KMS-11 (cell line): ENCODE measurements around the gene KIRREL2.

Source experiments
- H2AFZ ChIP-seq: fragments of 200-600 bp; sonication (generic); 2 replicates; pipeline ENCODE4 v1.6.1; 2016; ENCODE audit warnings: antibody characterized with exemption, mixed run types, low read depth
- H3K27ac ChIP-seq: fragments of 200-600 bp; sonication (generic); 2 replicates; pipeline ENCODE4 v1.6.1; 2016; ENCODE audit warnings: mild to moderate bottlenecking, mixed run types
- H3K27me3 ChIP-seq: fragments of 200-600 bp; sonication (generic); 2 replicates; pipeline ENCODE4 v1.6.1; 2017; ENCODE audit warnings: mild to moderate bottlenecking, low read depth, mixed run types, moderate library complexity; ENCODE audit not compliant: insufficient read depth
- H3K36me3 ChIP-seq: fragments of 200-600 bp; sonication (generic); 2 replicates; pipeline ENCODE4 v1.6.1; 2017; ENCODE audit warnings: mild to moderate bottlenecking, mixed run types; ENCODE audit not compliant: insufficient read depth
- H3K4me1 ChIP-seq: fragments of 200-600 bp; sonication (generic); 2 replicates; pipeline ENCODE4 v1.6.1; 2016; ENCODE audit warnings: mild to moderate bottlenecking, low read depth, mixed run types; ENCODE audit not compliant: poor library complexity, severe bottlenecking
- H3K4me2 ChIP-seq: fragments of 200-600 bp; sonication (generic); 2 replicates; pipeline ENCODE4 v1.7.0; 2016; ENCODE audit warnings: mild to moderate bottlenecking, mixed run types
- H3K4me3 ChIP-seq: fragments of 200-600 bp; sonication (generic); IDR thresholded peaks from 2 replicates; pipeline ENCODE4 v1.6.1; 2017; ENCODE audit warnings: low read depth, low read length, mixed read lengths; ENCODE audit not compliant: insufficient read depth
- H3K79me2 ChIP-seq: fragments of 200-600 bp; sonication (generic); 2 replicates; pipeline ENCODE4 v1.6.1; 2016; ENCODE audit warnings: low read depth, mixed run types; ENCODE audit not compliant: insufficient read depth
- H3K9ac ChIP-seq: fragments of 200-600 bp; sonication (generic); 2 replicates; pipeline ENCODE4 v1.6.1; 2016; ENCODE audit warnings: mild to moderate bottlenecking, mixed run types
- H4K20me1 ChIP-seq: fragments of 200-600 bp; sonication (generic); 2 replicates; pipeline ENCODE4 v1.6.1; 2016; ENCODE audit warnings: mild to moderate bottlenecking, mixed run types; ENCODE audit not compliant: insufficient read depth
- TF ChIP-seq, protein P1 (sequence below): fragments of 200-600 bp; sonication (generic); conservative IDR thresholded peaks from 2 replicates; pipeline ENCODE4 v1.6.1; 2017; ENCODE audit warnings: low read depth, mild to moderate bottlenecking, antibody characterized with exemption, low read length, moderate library complexity, mixed read lengths

KIRREL2 gene

DNA sequence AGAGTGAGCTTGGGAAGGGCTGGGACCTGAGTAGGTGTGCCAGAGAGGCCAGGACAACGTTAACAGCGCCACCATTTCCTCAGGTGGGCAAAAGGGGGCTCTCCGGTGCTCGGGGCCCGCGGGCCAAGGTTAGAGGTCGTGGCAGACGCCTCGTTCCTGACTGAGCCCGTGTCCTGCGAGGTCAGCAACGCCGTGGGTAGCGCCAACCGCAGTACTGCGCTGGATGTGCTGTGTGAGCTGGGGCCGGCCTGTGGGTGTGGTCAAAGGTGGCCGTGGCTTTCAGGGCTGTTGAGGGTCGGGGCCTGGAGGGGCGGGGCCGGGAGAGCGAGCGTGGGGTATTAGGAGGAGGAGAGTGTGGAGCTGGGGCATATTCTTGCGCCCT, 3.7 kb downstream of the KIRREL2 start:
- Histone ChIP-seq H3K79me2 (no peaks in the 10 kb centered on the region), H2AFZ (no peak overlapping the region), H3K4me2 (no peak overlapping the region), H3K27me3 (peaks cover 89% of the 10 kb centered on the region), H3K4me1 (no peaks in the 10 kb centered on the region), H3K27ac (no peak overlapping the region), H3K9ac (no peak overlapping the region), H3K36me3 (no peaks in the 10 kb centered on the region), H4K20me1 (no peaks in the 10 kb centered on the region), H3K4me3 (no peak overlapping the region)
- TF ChIP-seq, protein P1, sequence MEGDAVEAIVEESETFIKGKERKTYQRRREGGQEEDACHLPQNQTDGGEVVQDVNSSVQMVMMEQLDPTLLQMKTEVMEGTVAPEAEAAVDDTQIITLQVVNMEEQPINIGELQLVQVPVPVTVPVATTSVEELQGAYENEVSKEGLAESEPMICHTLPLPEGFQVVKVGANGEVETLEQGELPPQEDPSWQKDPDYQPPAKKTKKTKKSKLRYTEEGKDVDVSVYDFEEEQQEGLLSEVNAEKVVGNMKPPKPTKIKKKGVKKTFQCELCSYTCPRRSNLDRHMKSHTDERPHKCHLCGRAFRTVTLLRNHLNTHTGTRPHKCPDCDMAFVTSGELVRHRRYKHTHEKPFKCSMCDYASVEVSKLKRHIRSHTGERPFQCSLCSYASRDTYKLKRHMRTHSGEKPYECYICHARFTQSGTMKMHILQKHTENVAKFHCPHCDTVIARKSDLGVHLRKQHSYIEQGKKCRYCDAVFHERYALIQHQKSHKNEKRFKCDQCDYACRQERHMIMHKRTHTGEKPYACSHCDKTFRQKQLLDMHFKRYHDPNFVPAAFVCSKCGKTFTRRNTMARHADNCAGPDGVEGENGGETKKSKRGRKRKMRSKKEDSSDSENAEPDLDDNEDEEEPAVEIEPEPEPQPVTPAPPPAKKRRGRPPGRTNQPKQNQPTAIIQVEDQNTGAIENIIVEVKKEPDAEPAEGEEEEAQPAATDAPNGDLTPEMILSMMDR: no peak

DNA sequence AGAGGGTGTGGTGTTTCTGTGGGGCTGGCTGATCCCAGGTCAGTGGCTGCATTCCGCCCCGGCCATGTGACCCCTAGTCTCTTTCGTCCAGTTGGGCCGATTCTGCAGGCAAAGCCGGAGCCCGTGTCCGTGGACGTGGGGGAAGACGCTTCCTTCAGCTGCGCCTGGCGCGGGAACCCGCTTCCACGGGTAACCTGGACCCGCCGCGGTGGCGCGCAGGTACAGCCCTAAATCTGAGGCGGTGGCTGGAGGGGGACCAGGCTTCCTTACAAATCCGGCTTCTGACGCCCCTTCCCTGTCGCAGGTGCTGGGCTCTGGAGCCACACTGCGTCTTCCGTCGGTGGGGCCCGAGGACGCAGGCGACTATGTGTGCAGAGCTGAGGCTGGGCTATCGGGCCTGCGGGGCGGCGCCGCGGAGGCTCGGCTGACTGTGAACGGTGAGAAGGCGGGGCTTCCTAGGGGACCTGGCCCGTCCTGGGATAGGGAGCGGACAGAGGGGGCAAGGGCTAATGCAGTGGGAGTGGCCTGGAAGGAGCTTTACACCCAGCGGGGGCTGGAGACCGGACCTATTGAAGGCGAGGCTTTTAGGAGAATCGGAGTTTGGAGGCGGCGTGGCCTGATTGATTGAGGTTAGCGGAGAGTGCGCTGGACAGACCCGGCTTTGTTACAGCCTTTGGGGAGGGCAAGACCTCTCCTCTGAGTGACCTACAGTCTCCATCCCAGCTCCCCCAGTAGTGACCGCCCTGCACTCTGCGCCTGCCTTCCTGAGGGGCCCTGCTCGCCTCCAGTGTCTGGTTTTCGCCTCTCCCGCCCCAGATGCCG, 4.3 kb downstream of the KIRREL2 start:
- no peak overlapping the region for H3K27ac ChIP-seq
- H3K4me1 ChIP-seq: no peaks in the 10 kb centered on the region
- no peaks in the 10 kb centered on the region for H3K36me3 ChIP-seq
- H3K79me2 ChIP-seq: no peaks in the 10 kb centered on the region
- TF ChIP-seq, protein P1: no peak
- H3K9ac ChIP-seq: no peak overlapping the region
- H4K20me1 ChIP-seq: no peaks in the 10 kb centered on the region
- no peak overlapping the region for H2AFZ ChIP-seq
- peaks cover 90% of the 10 kb centered on the region for H3K27me3 ChIP-seq
- no peak overlapping the region for H3K4me2 ChIP-seq
- no peak overlapping the region for H3K4me3 ChIP-seq

DNA sequence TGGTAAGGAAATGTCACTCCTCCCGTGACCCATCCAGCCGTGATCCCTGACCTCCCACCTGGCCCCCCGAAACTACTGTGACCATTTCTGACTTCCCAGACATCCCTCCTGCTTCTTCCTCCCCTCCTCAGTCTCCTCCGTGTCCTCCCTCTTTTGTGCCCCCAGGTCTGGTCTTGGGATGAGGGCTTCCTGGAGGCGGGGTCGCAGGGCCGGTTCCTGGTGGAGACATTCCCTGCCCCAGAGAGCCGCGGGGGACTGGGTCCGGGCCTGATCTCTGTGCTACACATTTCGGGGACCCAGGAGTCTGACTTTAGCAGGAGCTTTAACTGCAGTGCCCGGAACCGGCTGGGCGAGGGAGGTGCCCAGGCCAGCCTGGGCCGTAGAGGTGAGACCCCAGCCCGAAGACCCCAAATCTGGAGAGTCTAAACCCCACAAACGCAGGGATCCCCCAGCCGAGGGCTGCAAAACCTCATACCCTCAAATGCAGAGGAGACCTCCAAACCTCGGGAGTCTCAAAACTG, 5.0 kb downstream of the KIRREL2 start:
- Histone ChIP-seq H4K20me1 (no peaks in the 10 kb centered on the region), H3K27me3 (peaks cover 90% of the 10 kb centered on the region), H3K36me3 (no peaks in the 10 kb centered on the region), H3K4me3 (no peak overlapping the region), H3K4me1 (no peaks in the 10 kb centered on the region), H3K9ac (no peak overlapping the region), H3K27ac (no peak overlapping the region), H3K79me2 (no peaks in the 10 kb centered on the region), H2AFZ (no peak overlapping the region), H3K4me2 (no peak overlapping the region)
- TF ChIP-seq, protein P1: no peak

DNA sequence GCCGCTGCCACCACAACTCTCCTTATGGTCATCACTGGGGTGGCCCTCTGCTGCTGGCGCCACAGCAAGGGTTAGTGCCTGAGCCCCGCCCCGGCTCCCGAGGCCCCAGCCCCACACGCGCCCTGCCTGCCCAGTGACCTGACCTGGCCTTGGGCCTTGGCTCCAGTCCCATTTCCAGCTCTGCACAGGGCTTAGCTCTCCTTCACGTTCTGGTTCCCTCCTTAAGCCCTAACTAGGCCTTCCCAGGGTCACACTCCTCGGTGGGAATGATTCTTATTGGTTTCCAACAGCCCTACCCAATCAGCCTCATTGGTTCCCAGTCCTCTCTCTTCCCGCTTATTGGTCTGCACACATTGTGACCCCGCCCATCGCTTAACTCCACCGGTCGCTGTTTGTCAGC, 5.8 kb downstream of the KIRREL2 start:
- Histone ChIP-seq H3K4me3 (no peak overlapping the region), H3K27me3 (peaks cover 88% of the 10 kb centered on the region), H2AFZ (no peak overlapping the region), H3K27ac (no peak overlapping the region), H3K4me2 (no peak overlapping the region), H4K20me1 (no peaks in the 10 kb centered on the region), H3K79me2 (no peaks in the 10 kb centered on the region), H3K36me3 (no peaks in the 10 kb centered on the region), H3K4me1 (no peaks in the 10 kb centered on the region), H3K9ac (no peak overlapping the region)
- TF ChIP-seq, protein P1: no peak
